ENCODE results near the gene CACNB2.

Gene CACNB2

GRCh38 chr10:18345308-18345707 lies 205.1 kb downstream of the CACNB2 start:
- DNase-seq, result no peak

- DNase-seq, result no peak
These were observed 210.1 kb downstream of the CACNB2 start for GRCh38 chr10:18350340-18350739.

GRCh38 chr10:18351421-18351820 lies 211.2 kb downstream of the CACNB2 start:
- no peak for DNase-seq

GRCh38 chr10:18352175-18352574 lies 212.0 kb downstream of the CACNB2 start:
- DNase-seq, result no peak

GRCh38 chr10:18359812-18360211 lies 219.6 kb downstream of the CACNB2 start:
- no peak for DNase-seq

- DNase-seq, result no peak
These were observed 222.7 kb downstream of the CACNB2 start for GRCh38 chr10:18362892-18363291.

GRCh38 chr10:18364987-18365775 lies 225.0 kb downstream of the CACNB2 start:
- DNase-seq, result no peak

- DNase-seq, result no peak
These were observed 227.6 kb downstream of the CACNB2 start for GRCh38 chr10:18367840-18368239.

GRCh38 chr10:18368273-18368672 lies 228.0 kb downstream of the CACNB2 start:
- no peak for DNase-seq

- DNase-seq, result no peak
These were observed 228.5 kb downstream of the CACNB2 start for GRCh38 chr10:18368682-18369081.

GRCh38 chr10:18369859-18370473 lies 229.7 kb downstream of the CACNB2 start:
- DNase-seq, result no peak

GRCh38 chr10:18376650-18377049 lies 236.4 kb downstream of the CACNB2 start:
- DNase-seq, result no peak

- no peak for DNase-seq
These were observed 237.7 kb downstream of the CACNB2 start for GRCh38 chr10:18377898-18378297.

- no peak for DNase-seq
These were observed 238.5 kb downstream of the CACNB2 start for GRCh38 chr10:18378766-18379165.

GRCh38 chr10:18381679-18382078 lies 241.5 kb downstream of the CACNB2 start:
- no peak for DNase-seq

GRCh38 chr10:18397906-18398305 lies 257.7 kb downstream of the CACNB2 start:
- no peak for DNase-seq

- DNase-seq, result no peak
These were observed 258.9 kb downstream of the CACNB2 start for GRCh38 chr10:18399158-18399557.

- peak; percentile 11 to 70 for DNase-seq
These were observed 260.1 kb downstream of the CACNB2 start for GRCh38 chr10:18400201-18400905.

- DNase-seq, result peak in 1 of 2 experiments; percentile 46
These were observed 260.7 kb downstream of the CACNB2 start for GRCh38 chr10:18400906-18401245.

- no peak for DNase-seq
These were observed 261.4 kb downstream of the CACNB2 start for GRCh38 chr10:18401416-18402195.

GRCh38 chr10:18402853-18403252 lies 262.6 kb downstream of the CACNB2 start:
- peak in 1 of 2 experiments; percentile 52 for DNase-seq

GRCh38 chr10:18404530-18404929 lies 264.3 kb downstream of the CACNB2 start:
- peak in 1 of 2 experiments; percentile 51 for DNase-seq

- no peak for DNase-seq
These were observed 265.9 kb downstream of the CACNB2 start for GRCh38 chr10:18406136-18406535.

Measured in cerebellar nuclear complex (tissue), 1 donor.